Sigmoid colon (tissue), 4 donors: Measurements from ENCODE around the gene TRIM41.

Source experiments
- CTCF ChIP-seq, 4 experiments: fragments of 450-650 bp in 3 of 4; fragments of 200-600 bp in 1 of 4; IDR thresholded peaks; one replicate each; pipeline ENCODE4 v1.5.1; 2016 to 2019; ENCODE audit warnings: antibody characterized with exemption in 4 of 4, mild to moderate bottlenecking in 3 of 4, moderate library complexity in 2 of 4
- EP300 ChIP-seq, 4 donors: sonication (generic); formaldehyde crosslinking; IDR thresholded peaks; one replicate each; pipeline ENCODE4 v1.6.1; 2017; ENCODE audit warnings: antibody characterized with exemption in 4 of 4
- POLR2A ChIP-seq, 2 donors: fragments of 450-650 bp; IDR thresholded peaks; one replicate each; pipeline ENCODE4 v1.6.1; 2016; ENCODE audit warnings: antibody characterized with exemption in 2 of 2, mild to moderate bottlenecking in 2 of 2, moderate library complexity in 2 of 2
- POLR2AphosphoS5 ChIP-seq, 4 donors: sonication (generic); formaldehyde crosslinking; IDR thresholded peaks; one replicate each; pipeline ENCODE4 v1.6.1; 2017; ENCODE audit warnings: antibody characterized with exemption in 4 of 4

DNA sequence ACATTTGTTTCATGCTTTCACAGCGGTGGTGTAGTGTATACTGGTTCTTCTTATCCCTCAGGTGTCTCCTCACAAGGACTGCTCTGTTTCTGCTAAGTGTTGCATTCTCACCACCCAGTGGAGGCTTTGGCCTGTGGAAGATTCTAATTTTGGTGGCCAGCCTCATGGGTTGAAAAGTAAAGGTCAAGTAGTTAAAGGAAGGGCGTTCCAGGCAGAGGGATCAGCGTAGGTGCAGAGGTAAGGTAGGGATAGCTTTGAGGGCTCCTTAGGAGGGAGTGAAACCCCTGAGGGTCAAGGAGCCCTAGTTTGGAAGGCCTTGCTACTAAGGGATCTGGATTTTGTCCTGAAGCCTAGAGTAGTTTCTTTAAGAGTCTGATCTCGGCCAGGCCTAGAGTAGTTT, 25.2 kb downstream of the TRIM41 start:
- no peak for TF ChIP-seq CTCF (IDR thresholded peaks at IDR 0.05)
- no peak for TF ChIP-seq POLR2A (IDR thresholded peaks at IDR 0.05)
- no peak for TF ChIP-seq EP300 (IDR thresholded peaks at IDR 0.05)
- TF ChIP-seq POLR2AphosphoS5 (IDR thresholded peaks at IDR 0.05) = no peak
